Measurements from ENCODE around the gene HDC.

HDC gene

GRCh38 chr15:50256188-50257041, 9.1 kb downstream of the HDC start:
- no peak for DNase-seq (ENCODE audit: low spot score)

- DNase-seq (ENCODE audit: low spot score): no peak
Measured at GRCh38 chr15:50252556-50252955, 13.0 kb downstream of the HDC start.

- DNase-seq (ENCODE audit: low spot score): no peak
Measured at GRCh38 chr15:50251638-50252182, 13.8 kb downstream of the HDC start.

GRCh38 chr15:50250760-50251394, 14.6 kb downstream of the HDC start:
- no peak for DNase-seq (ENCODE audit: low spot score)

- no peak for DNase-seq (ENCODE audit: low spot score)
Measured at GRCh38 chr15:50249704-50250103, 15.8 kb downstream of the HDC start.

- no peak for DNase-seq (ENCODE audit: low spot score)
Measured at GRCh38 chr15:50248994-50249582, 16.4 kb downstream of the HDC start.

GRCh38 chr15:50247819-50248655, 17.5 kb downstream of the HDC start:
- no peak for DNase-seq (ENCODE audit: low spot score)

- no peak for DNase-seq (ENCODE audit: low spot score)
Measured at GRCh38 chr15:50246631-50247030, 18.9 kb downstream of the HDC start.

- DNase-seq (ENCODE audit: low spot score): no peak
Measured at GRCh38 chr15:50244959-50245624, 20.4 kb downstream of the HDC start.

GRCh38 chr15:50244153-50244552, 21.4 kb downstream of the HDC start:
- no peak for DNase-seq (ENCODE audit: low spot score)

- peak; percentile 28 for DNase-seq (ENCODE audit: low spot score)
Measured at GRCh38 chr15:50241684-50242450, 23.7 kb downstream of the HDC start.

GRCh38 chr15:50238255-50238654, 27.3 kb downstream of the HDC start:
- DNase-seq (ENCODE audit: low spot score): no peak

GRCh38 chr15:50236433-50236832, 29.1 kb downstream of the HDC start:
- DNase-seq (ENCODE audit: low spot score): no peak

- DNase-seq (ENCODE audit: low spot score): no peak
Measured at GRCh38 chr15:50235794-50236193, 29.7 kb downstream of the HDC start.

- no peak for DNase-seq (ENCODE audit: low spot score)
Measured at GRCh38 chr15:50234764-50235163, 30.8 kb downstream of the HDC start.

- DNase-seq (ENCODE audit: low spot score): no peak
Measured at GRCh38 chr15:50233192-50233736, 32.3 kb downstream of the HDC start.

- no peak for DNase-seq (ENCODE audit: low spot score)
Measured at GRCh38 chr15:50232791-50233190, 32.7 kb downstream of the HDC start.

GRCh38 chr15:50231761-50232160, 33.8 kb downstream of the HDC start:
- no peak for DNase-seq (ENCODE audit: low spot score)

GRCh38 chr15:50229336-50229735, 36.2 kb downstream of the HDC start:
- DNase-seq (ENCODE audit: low spot score): no peak

- DNase-seq (ENCODE audit: low spot score): no peak
Measured at GRCh38 chr15:50228866-50229265, 36.7 kb downstream of the HDC start.

Measured in RKO (cell line).